A673 (cell line): ENCODE results near the gene ANKMY1.

Experiments
- EZH2 ChIP-seq: fragments of 200-600 bp; sonication (generic); IDR thresholded peaks from 2 replicates; pipeline ENCODE4 v1.6.1; 2017; ENCODE audit warnings: borderline replicate concordance, low read depth, mild to moderate bottlenecking, mixed read lengths, antibody characterized with exemption, low read length; ENCODE audit not compliant: poor library complexity, severe bottlenecking
- TF ChIP-seq, protein P1 (sequence below): fragments of 300-800, 200-600 bp; sonication (generic); conservative IDR thresholded peaks from 2 replicates; pipeline ENCODE4 v1.5.1; 2017; ENCODE audit warnings: low read depth, mild to moderate bottlenecking, antibody characterized with exemption, low read length, moderate library complexity, mixed read lengths

DNA sequence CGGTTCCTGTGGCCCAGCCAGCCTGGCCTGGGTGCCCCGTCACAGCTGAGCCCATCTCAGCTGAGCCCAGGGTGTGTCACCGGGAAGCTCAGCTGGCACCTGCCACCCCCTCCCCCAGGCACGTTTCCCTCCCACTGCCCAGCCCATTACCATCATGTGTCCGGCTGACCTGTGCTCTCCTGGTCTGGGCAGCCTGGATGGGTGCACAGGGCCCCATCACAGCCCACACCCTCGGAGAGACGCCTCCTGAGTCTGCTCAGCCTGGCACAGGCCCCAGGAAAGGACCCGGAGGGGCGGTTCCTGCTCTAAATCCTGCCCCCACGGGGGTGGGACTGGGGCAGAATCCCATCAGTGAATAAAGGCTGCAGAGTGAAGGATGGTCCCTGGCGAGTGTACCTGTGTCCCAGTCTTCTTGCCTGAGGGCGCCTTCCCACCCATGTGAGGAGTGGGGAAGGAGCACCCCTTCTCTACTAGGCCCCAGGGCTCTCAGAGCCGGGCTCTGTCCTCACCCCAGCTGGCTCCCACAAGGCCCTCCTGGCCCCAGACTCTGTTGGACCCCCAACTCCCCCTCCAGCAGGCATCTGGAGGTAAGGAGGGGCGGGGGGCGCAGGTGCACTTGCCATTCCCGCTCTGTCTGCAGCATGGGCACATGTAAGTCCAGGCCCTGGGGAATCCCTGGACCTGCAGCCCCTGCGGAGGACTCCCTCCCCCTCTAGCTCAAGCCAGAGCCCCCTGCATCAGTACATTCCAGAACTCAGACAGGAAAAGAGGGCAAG is 101.2 kb downstream of the ANKMY1 start:
- no peak for TF ChIP-seq EZH2
- TF ChIP-seq, protein P1, sequence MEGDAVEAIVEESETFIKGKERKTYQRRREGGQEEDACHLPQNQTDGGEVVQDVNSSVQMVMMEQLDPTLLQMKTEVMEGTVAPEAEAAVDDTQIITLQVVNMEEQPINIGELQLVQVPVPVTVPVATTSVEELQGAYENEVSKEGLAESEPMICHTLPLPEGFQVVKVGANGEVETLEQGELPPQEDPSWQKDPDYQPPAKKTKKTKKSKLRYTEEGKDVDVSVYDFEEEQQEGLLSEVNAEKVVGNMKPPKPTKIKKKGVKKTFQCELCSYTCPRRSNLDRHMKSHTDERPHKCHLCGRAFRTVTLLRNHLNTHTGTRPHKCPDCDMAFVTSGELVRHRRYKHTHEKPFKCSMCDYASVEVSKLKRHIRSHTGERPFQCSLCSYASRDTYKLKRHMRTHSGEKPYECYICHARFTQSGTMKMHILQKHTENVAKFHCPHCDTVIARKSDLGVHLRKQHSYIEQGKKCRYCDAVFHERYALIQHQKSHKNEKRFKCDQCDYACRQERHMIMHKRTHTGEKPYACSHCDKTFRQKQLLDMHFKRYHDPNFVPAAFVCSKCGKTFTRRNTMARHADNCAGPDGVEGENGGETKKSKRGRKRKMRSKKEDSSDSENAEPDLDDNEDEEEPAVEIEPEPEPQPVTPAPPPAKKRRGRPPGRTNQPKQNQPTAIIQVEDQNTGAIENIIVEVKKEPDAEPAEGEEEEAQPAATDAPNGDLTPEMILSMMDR = no peak
